Measurements from ENCODE around the gene SPACA6. TPM values are rescaled to one million over a fixed set of nuclear protein-coding genes. Genes with fewer than 3 reads are reported as not detected.
A peak's percentile ranks its signal among the peaks of the same experiment; 100 is the strongest.

Gene SPACA6
- total RNA-seq, 2 experiments from 2014 or later = 2.5 to 12.5 TPM

DNA sequence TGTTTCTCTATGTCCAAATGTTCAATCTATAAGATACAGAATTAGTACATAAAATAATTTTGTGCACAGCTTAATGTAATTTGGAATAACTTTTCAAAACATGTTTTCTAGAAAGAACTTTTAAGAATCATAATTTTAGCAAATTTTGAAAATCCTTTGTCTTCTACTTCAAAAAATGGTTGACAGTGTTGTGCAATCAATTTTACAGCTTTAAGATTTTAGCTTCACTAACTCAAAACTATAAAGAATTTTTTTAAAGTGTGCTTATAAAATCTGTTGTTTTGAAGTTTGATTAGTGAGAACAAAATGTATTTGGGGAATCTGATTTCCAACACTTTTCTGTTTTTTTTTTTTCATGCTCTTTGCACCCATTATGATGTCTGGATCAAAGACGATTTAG, 12.7 kb upstream of the SPACA6 start:
- Histone ChIP-seq H3K9me2 (ENCODE audit: insufficient read depth, low read length) (no peaks in the 10 kb centered on the region), H3K79me2 (ENCODE audit: insufficient read depth, low read depth, low read length) (no peaks in the 10 kb centered on the region), H2AFZ (ENCODE audit: low read length) (no peak overlapping the region), H3K4me3 (ENCODE audit: low read depth, low read length, poor library complexity, severe bottlenecking) (no peak overlapping the region), H3K9me3 (ENCODE audit: low read length) (peaks cover 8% of the 10 kb centered on the region), H3K36me3 (ENCODE audit: insufficient read depth, low read length) (no peaks in the 10 kb centered on the region), H4K20me1 (ENCODE audit: insufficient read depth, low read length) (no peaks in the 10 kb centered on the region), H3K4me2 (ENCODE audit: low read length) (no peak overlapping the region), H3K27ac (ENCODE audit: low read depth, low read length, poor library complexity, severe bottlenecking) (no peak overlapping the region), H3K4me1 (ENCODE audit: insufficient read depth, low read length, poor library complexity, severe bottlenecking) (no peaks in the 10 kb centered on the region)
- CTCF ChIA-PET (ENCODE audit: unreplicated experiment) = no interaction called here
- POLR2A ChIA-PET = no interaction called here
- intact Hi-C loops (cut with micrococcal nuclease; ENCODE audit: unreplicated experiment) = no loop called here
- TF ChIP-seq EZH2phosphoT487 (IDR thresholded peaks at IDR 0.05; ENCODE audit: borderline replicate concordance, low read depth, low read length) = no peak
- TF ChIP-seq, protein P1, sequence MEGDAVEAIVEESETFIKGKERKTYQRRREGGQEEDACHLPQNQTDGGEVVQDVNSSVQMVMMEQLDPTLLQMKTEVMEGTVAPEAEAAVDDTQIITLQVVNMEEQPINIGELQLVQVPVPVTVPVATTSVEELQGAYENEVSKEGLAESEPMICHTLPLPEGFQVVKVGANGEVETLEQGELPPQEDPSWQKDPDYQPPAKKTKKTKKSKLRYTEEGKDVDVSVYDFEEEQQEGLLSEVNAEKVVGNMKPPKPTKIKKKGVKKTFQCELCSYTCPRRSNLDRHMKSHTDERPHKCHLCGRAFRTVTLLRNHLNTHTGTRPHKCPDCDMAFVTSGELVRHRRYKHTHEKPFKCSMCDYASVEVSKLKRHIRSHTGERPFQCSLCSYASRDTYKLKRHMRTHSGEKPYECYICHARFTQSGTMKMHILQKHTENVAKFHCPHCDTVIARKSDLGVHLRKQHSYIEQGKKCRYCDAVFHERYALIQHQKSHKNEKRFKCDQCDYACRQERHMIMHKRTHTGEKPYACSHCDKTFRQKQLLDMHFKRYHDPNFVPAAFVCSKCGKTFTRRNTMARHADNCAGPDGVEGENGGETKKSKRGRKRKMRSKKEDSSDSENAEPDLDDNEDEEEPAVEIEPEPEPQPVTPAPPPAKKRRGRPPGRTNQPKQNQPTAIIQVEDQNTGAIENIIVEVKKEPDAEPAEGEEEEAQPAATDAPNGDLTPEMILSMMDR (conservative IDR thresholded peaks at IDR 0.05; ENCODE audit: low read length) = no peak
- no peak for DNase-seq (ENCODE audit: low spot score)
- BruUV-seq (replicated peaks) = no TSS peak

DNA sequence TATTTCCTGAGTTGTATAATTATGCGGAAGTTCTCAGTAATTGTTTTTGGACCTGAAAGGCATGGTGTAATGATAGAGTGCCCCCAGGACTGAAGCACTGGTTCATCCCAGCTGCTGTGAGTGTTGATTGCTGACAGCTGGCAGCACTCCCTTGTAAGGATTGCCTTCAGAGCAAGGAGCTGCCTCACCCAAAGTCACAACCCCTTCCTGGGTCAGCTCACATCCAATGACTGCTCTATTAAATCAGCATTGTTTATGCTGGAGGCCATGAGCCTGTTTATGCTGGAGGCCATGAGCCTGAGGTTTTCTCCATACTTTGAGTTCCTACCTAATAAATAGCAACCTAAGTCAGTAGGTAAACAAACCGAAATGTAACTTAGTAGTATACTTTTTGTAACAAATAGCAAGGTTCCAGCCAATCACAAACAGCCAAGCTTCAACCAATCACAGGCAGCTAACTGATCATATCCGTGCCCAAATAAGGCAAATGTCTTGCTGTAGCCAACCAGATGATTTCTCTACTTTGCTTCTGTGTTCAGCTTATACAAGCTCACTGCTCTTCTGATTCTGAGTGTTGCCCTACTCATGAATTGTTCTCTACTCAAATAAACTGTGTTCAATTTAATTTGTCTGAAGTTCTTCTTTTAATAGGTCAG, 11.7 kb upstream of the SPACA6 start:
- no peak for DNase-seq (ENCODE audit: low spot score)
- H3K27ac ChIP-seq (ENCODE audit: low read depth, low read length, poor library complexity, severe bottlenecking) = no peak overlapping the region
- H3K4me3 ChIP-seq (ENCODE audit: low read depth, low read length, poor library complexity, severe bottlenecking) = no peak overlapping the region
- H3K4me1 ChIP-seq (ENCODE audit: insufficient read depth, low read length, poor library complexity, severe bottlenecking) = no peaks in the 10 kb centered on the region
- H2AFZ ChIP-seq (ENCODE audit: low read length) = peak overlapping the region; percentile 38
- no TSS peak for BruUV-seq (replicated peaks)
- H3K36me3 ChIP-seq (ENCODE audit: insufficient read depth, low read length) = no peaks in the 10 kb centered on the region
- H3K9me2 ChIP-seq (ENCODE audit: insufficient read depth, low read length) = no peaks in the 10 kb centered on the region
- POLR2A ChIA-PET = no interaction called here
- H3K4me2 ChIP-seq (ENCODE audit: low read length) = no peak overlapping the region
- H4K20me1 ChIP-seq (ENCODE audit: insufficient read depth, low read length) = no peaks in the 10 kb centered on the region
- intact Hi-C loops (cut with micrococcal nuclease; ENCODE audit: unreplicated experiment) = no loop called here
- H3K9me3 ChIP-seq (ENCODE audit: low read length) = peaks cover 9% of the 10 kb centered on the region
- no peak for TF ChIP-seq EZH2phosphoT487 (IDR thresholded peaks at IDR 0.05; ENCODE audit: borderline replicate concordance, low read depth, low read length)
- TF ChIP-seq, protein P1 (conservative IDR thresholded peaks at IDR 0.05; ENCODE audit: low read length) = no peak
- CTCF ChIA-PET (ENCODE audit: unreplicated experiment) = no interaction called here
- H3K79me2 ChIP-seq (ENCODE audit: insufficient read depth, low read depth, low read length) = no peaks in the 10 kb centered on the region

DNA sequence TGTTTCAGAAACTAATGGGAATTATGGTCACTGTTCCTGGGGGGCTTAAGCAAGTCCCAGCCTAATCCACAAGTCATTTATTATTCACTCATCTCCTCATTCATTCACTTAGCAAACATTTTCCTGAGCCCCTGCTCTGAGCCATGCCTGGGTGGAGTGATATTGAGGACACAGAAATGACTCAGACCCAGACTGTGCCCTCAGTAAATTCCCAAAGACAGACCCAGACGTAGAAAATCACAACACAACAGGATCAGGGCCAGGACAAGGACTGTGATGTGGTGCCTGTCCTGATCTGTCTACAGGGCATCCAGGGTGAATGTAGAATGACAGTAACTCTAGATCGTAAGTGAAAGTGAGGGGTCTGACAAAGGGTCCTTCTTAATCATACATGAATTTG, 7.0 kb upstream of the SPACA6 start:
- Histone ChIP-seq H3K9me3 (ENCODE audit: low read length) (peaks cover 14% of the 10 kb centered on the region), H2AFZ (ENCODE audit: low read length) (no peak overlapping the region), H3K4me1 (ENCODE audit: insufficient read depth, low read length, poor library complexity, severe bottlenecking) (peaks cover 12% of the 10 kb centered on the region), H3K4me2 (ENCODE audit: low read length) (no peak overlapping the region), H3K36me3 (ENCODE audit: insufficient read depth, low read length) (no peaks in the 10 kb centered on the region), H3K79me2 (ENCODE audit: insufficient read depth, low read depth, low read length) (no peaks in the 10 kb centered on the region), H4K20me1 (ENCODE audit: insufficient read depth, low read length) (no peaks in the 10 kb centered on the region), H3K9me2 (ENCODE audit: insufficient read depth, low read length) (no peaks in the 10 kb centered on the region), H3K27ac (ENCODE audit: low read depth, low read length, poor library complexity, severe bottlenecking) (no peak overlapping the region), H3K4me3 (ENCODE audit: low read depth, low read length, poor library complexity, severe bottlenecking) (no peak overlapping the region)
- BruUV-seq (replicated peaks) = no TSS peak
- ChIA-PET POLR2A (no interaction called here), CTCF (ENCODE audit: unreplicated experiment) (no interaction called here)
- TF ChIP-seq EZH2phosphoT487 (IDR thresholded peaks at IDR 0.05; ENCODE audit: borderline replicate concordance, low read depth, low read length) = no peak
- no peak for DNase-seq (ENCODE audit: low spot score)
- intact Hi-C loops (cut with micrococcal nuclease; ENCODE audit: unreplicated experiment) = no loop called here

Measured in OCI-LY7 (cell line).